ENCODE results near the gene ELP4.

The ELP4 gene

DNA sequence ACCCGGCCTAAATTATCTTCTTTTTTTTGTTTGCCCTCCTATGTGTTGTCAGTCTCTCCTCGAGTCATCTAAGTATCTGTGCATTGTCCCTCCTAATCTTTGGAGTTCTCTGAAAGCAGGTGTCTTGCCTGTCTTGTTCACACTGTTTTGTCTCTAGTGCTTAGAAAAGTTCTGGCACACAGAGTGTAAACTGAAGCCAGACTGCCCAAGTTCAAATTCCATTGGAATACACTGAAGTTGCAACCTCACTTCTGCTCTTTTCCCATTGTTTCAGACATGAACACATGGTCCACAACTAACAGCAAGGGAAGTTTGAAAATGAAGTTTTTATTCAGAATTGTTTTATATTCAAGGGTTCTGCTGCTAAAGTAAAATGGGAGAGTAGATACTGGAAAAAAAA is 262.8 kb downstream of the ELP4 start:
- DNase-seq (ENCODE audit: low read depth in 2 of 2) = no peak

DNA sequence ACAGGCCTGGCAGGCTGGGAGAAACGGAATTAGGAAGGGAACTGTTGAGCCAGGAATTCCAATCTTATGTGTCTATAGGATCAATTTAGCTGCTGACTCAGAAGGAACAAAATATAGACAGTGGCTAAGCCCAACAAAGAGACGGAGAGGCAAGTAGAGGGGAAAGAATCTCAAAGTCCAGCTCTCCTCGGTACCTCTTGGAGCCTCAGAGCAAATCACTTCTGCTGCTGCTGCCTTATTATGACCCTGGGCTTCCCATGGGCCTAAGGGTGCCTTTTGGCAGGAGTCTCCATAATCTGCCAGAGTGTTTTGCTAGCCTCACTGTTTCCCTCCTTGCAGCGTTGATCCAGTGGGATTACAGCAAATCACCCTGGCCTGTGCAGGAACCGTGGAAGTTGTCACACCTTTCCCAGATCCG is 269.8 kb downstream of the ELP4 start:
- DNase-seq (ENCODE audit: low read depth in 2 of 2) = no peak

DNA sequence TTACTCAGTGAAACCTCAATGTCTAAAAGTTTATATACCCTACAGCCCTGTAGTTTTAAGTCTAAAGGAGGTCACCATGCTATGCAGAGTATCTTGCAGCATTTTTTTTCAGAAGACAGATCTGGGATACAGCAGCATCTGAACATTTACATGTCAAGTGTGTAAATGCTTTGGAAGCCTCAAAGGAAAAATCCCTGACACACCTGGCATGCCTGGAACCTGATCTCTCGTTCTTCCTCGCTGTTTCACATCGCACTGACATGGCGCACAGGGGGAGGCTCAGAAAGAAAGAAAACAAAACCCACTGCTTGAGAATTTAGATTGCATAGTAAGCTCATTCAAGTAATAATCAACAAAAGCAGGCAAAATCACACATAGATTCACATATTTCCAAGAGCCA is 270.5 kb downstream of the ELP4 start:
- no peak for DNase-seq (ENCODE audit: low read depth in 2 of 2)

- no peak for DNase-seq (ENCODE audit: low read depth in 2 of 2)
These were observed 271.0 kb downstream of the ELP4 start for GRCh38 chr11:31780480-31780971.

DNA sequence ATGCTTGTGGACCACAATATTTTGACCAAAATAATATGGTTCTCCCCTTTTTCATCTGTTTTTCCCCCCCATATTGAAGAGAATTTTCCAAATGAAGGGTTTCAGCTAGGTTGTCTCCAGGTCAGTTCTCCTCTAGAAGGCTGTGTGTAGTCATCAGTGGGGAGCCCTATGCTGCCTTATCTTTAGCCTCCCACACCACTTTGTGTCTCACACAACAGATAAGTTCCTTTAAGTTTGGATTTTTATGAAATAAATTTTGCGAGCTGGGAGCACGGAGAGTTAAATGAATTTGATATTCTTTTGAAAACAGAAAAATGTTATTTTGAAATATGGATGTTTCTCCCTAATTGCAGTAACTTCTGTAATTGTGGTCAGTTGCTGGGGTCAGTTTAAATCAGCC is 272.7 kb downstream of the ELP4 start:
- DNase-seq (ENCODE audit: low read depth in 2 of 2) = no peak

GRCh38 chr11:31783252-31783651 is 273.7 kb downstream of the ELP4 start:
- DNase-seq (ENCODE audit: low read depth in 2 of 2) = no peak

DNA sequence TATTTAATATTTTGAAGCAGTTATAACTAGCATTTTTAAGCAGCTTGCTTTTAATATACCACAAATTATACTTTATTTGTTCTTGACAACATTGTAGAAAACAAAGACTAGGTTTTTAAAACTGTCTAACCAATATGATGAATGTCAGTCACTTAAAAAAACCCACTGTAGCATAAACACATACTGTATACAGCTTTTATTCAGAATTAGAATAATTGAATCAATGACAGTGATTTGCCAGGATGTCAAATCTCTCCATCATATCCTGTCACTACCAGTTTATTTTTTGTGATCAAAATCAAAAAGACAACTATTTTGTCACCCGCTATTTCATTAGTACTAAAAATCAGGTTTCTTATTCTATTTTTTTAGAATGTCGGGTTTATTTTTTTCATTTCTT is 275.0 kb downstream of the ELP4 start:
- DNase-seq (ENCODE audit: low read depth in 2 of 2) = no peak

DNA sequence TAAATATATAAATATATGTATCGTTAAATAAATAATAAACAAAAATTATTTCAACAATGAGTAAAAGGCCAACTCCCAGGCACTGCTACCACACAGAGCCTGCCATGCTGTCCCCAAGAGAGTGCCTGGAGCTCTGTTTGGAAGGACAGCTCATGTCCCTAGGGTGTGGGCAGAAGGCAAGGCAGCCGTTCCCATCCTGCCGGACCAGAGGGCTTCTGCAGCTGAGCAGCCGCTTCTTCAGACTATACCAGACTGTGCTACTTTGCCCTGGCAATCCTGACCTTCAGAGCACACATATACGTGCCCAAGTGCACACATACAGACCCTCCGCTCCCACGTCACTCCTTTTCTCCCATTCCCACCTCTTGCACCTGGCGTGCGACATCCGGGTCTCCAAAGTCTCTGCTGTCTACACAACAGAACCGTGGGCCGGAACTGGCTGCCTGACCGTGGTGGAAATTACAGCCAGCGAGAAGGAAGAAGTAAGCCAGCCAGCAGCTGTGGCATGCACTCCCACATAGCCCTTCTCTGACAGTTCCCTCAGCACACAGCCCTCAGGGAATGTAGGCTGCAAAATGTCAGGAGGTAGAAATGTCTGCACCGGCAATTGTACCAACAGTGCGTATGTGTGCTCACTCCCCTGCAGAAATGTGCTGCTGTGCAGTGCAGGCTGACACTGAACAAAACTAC is 277.6 kb downstream of the ELP4 start:
- no peak for DNase-seq (ENCODE audit: low read depth in 2 of 2)

DNA sequence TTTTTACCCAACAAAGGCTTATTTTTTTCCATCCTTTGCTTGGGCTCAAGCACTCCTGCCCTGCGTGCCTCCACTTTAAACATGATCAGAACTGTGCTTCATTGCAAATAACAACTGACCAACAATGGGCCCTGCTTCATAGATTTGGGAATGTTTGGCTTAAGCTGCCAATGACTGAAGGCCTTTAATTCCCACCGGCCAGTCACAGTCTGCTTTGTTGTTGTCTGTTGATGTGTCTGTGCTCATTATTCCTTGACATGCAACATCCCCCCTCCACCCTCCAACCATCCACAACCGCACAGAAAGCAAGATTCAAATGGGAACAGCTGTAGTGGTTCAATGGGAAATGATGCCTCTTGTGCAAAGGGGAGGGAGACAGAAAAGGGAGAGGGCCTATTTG is 278.5 kb downstream of the ELP4 start:
- no peak for DNase-seq (ENCODE audit: low read depth in 2 of 2)

DNA sequence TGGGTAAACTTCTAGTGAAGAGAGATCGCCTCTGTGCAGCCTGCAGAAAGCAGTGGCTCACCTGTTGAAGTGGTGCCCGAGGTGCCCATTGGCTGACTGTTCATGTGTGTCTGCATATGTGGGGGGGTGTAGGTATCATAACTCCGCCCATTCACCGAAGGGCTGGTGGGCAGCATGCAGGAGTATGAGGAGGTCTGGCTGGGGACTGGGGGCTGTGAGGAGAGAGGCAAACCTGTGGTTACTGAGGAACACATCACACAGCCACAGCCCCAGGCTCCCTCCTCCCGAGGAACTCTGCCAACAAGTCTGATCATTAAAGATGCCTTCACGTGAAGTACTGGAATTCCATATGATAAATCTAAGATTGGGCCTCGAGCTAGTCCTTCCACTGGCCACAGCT is 281.1 kb downstream of the ELP4 start:
- DNase-seq (ENCODE audit: low read depth in 2 of 2) = no peak

GRCh38 chr11:31792036-31792435 is 282.5 kb downstream of the ELP4 start:
- no peak for DNase-seq (ENCODE audit: low read depth in 2 of 2)

DNA sequence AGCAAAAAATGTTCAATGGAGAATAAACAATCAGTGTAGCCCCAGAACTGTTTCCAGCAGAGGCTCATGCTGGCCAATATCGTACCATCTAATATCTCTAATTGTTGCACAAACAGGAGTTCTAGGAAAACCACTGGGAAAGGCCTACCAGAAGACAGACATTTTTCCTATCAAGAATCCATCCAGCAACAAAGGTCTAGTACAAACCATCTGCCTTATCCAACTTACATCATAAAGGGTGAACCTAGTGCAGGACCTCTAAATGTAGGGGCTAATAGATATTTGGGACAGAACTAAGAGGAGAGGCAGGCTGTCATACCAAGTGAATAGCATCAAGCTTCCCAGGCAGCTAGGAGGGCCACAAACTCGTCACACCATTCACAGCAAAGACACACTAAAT is 282.9 kb downstream of the ELP4 start:
- no peak for DNase-seq (ENCODE audit: low read depth in 2 of 2)

DNA sequence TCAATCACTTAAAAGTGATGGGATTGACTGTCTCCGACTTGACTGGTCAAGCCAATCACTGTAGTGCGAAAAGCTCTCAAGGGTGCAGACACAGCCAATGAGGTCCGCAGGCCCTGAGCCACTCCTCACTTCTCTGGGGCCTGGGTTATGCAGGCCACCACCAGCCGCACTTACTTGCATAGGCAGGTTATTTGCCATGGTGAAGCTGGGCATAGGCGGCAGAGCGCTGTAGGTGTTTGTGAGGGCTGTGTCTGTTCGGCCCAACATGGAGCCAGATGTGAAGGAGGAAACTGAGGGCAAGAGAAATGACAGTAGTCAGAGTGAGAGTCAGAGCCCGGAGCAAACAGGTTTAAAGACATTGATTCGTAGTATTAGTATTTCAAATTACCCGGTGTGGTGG is 283.7 kb downstream of the ELP4 start:
- DNase-seq (ENCODE audit: low read depth in 2 of 2) = no peak

- DNase-seq (ENCODE audit: low read depth in 2 of 2) = no peak
These were observed 285.0 kb downstream of the ELP4 start for GRCh38 chr11:31794548-31794947.

DNA sequence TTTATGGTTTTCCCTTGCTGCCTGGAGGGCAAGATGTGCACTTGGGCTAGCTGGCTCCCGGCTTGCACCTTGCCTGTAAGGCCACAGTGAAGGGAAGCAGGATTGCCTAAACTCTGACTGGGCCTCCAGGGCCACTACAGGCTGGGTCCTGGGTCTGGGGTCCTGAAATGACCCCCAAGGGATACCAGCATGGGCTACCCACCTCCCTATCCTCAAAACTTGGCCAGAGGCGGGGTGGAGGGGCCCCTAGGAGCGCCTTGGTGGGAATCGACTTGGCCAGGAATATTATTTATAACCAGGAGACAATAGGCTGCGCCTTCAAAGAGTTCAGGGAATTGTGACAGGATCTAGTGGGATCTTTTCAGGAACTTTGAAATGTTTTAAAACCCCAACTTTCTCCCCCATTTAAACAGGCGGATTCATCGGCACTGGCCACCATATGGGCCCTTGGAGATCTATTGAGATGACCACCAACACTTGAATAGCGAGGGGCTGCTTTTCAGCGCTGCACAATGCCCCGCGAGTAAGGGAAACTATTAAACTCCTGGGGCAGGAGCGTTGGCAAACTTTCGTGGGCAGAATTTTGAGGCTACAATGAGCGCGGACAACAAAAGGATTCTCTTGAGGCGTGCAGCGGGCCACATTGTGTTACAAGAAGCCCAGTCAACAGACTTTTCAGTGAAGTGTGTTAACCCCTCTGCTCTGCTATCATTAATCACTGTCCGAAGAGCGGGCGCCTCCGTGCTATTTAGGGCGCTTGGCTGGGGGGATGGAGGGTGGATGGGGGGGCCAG is 286.3 kb downstream of the ELP4 start:
- DNase-seq (ENCODE audit: low read depth in 2 of 2) = no peak

DNA sequence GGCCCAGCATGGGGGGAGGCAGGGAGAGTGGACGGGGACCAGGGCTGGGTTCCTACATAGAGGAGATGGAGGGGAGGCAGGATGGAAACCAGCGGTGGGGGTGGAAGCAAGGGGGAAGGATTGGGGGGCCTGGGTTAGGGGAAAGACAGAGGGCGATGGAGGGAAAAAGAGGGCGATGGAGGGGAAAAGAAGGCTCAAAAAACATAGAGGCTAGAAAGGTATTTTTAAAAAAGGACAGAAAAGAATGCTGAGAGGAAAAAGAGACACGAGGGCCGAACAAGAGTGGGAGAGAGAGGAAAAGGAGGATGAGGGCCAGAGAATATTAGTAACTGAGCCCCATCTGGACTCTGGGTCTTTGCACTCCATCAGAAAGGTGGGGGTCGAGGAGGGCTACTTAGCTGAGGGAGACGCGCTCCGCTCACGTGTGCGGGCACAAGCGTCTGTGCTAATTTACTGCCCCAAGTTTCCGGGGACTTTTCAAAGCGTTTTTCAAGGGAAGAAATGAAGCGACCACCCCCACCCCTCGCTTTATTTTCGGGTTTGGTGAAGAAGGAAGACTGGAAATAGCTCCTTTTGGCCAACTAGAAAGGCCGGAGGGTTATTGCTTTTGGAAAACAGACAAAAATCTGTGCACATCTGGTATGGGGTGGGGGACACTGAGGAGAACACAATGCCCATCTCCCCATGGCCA is 287.1 kb downstream of the ELP4 start:
- no peak for DNase-seq (ENCODE audit: low read depth in 2 of 2)

GRCh38 chr11:31797190-31798056 is 287.9 kb downstream of the ELP4 start:
- DNase-seq (ENCODE audit: low read depth in 2 of 2) = no peak

- no peak for DNase-seq (ENCODE audit: low read depth in 2 of 2)
These were observed 288.5 kb downstream of the ELP4 start for GRCh38 chr11:31798057-31798553.

- DNase-seq (ENCODE audit: low read depth in 2 of 2) = no peak
These were observed 289.2 kb downstream of the ELP4 start for GRCh38 chr11:31798554-31799434.
